ENCODE results near the gene PLEKHA8.

The PLEKHA8 gene

DNA sequence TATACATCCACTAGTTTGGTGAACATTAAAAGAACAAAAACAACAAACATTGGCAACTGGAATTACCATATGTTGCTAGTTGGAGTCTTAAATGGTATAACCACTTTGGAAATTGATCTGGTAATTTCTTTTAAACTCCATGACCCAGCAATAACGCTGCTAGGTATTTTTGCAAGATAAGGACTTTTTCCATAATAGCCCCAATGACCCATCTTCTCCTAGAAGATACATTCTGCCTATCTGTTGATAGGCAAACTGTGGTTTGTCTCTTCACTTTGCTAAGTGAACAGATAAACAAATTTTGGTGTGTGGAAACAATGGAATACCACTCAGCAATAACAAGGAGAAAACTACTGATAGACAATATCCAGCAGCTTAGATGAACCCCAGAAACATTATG is 75.9 kb downstream of the PLEKHA8 start:
- no peak for DNase-seq (ENCODE audit: low read depth)

DNA sequence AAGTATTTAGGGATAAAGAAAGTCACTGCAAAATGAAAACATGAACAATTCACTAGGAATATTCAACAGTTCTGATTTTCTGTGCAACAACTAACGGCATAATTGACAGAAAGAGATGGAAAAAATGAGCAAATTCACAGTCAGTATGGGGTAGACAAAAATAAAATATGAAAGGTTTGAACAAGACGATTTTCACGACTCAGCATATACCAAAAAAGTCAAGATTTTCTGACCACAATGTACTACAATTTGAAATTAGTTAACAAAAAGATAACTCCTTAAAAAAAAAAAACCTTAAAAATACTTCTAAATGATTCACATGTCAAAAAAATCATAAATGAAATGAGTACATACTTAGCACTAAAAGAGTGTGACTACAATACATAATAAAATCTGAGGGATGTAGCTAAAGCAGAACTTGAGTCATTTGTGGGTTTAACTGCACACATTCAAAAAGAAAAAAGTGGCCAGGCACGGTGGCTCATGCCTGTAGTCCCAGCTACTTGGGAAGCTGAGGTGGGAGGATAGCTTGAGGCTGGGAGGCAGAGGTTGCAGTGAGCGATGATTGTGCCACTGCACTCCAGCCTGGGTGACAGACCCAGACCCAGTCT is 84.0 kb downstream of the PLEKHA8 start:
- no peak for DNase-seq (ENCODE audit: low read depth)
- TF ChIP-seq, protein P1, sequence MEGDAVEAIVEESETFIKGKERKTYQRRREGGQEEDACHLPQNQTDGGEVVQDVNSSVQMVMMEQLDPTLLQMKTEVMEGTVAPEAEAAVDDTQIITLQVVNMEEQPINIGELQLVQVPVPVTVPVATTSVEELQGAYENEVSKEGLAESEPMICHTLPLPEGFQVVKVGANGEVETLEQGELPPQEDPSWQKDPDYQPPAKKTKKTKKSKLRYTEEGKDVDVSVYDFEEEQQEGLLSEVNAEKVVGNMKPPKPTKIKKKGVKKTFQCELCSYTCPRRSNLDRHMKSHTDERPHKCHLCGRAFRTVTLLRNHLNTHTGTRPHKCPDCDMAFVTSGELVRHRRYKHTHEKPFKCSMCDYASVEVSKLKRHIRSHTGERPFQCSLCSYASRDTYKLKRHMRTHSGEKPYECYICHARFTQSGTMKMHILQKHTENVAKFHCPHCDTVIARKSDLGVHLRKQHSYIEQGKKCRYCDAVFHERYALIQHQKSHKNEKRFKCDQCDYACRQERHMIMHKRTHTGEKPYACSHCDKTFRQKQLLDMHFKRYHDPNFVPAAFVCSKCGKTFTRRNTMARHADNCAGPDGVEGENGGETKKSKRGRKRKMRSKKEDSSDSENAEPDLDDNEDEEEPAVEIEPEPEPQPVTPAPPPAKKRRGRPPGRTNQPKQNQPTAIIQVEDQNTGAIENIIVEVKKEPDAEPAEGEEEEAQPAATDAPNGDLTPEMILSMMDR (IDR thresholded peaks at IDR 0.05; ENCODE audit: control insufficient read depth, extremely low read depth, insufficient read depth), result no peak
- H3K4me3 ChIP-seq (ENCODE audit: low read depth, low read length), result no peak overlapping the region

More for the DNA sequence above, 75.9 kb downstream of the PLEKHA8 start:
- H3K4me3 ChIP-seq (ENCODE audit: low read depth, low read length), result no peak overlapping the region
- TF ChIP-seq, protein P1 (IDR thresholded peaks at IDR 0.05; ENCODE audit: control insufficient read depth, extremely low read depth, insufficient read depth), result no peak

DNA sequence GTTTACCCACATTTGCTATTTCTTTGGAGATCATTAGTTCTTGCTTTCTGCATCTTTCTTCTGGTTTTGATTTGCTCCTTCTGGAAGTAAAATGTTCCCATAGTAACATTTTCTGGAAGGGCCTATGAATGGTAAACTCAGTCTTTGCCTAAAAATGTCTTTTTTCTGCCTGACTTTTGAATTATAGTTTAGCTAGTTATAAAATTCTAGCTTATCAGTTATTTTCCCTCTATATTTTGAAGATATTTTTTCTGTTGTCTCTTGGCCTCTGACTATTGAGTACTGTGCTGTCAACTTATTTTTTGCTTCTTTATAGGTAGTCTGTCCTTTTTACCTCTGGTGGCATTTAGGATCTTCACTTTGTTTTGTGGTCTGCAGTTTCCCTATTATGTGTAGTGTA is 84.9 kb downstream of the PLEKHA8 start:
- H3K4me3 ChIP-seq (ENCODE audit: low read depth, low read length), result no peak overlapping the region
- no peak for DNase-seq (ENCODE audit: low read depth)
- TF ChIP-seq, protein P1 (IDR thresholded peaks at IDR 0.05; ENCODE audit: control insufficient read depth, extremely low read depth, insufficient read depth), result no peak

DNA sequence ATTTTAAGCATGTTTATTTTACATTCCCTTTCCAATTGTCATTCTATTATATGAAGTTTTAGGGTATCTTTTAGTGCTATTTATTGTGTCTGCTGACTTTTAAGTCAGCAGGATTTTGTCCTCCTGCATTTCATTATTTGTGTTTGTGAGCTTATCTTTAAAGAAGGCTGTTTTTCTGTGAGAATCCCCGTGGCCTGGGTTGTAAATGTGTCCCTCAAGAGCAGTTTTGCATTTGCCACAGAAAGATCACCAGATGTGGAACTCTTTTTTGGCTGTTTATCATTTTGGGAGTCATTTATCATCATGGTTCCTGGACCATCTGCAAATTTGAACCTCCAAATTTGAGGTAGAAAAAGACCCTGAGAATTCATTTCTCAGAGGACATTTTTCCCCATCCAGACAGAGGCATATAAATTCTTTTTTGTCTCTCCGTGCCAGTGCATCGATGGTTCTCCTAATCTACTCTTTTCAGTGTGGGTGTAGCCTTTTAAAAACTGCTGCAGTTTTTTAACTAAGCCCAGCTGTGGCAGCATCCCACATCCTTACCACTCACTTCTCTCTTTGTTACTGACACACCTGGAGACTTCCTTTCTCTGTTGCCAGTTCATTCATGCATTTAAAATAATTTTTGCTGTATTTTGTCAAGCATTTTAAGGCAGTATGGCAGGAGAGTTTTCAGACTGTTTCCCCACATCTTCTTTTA is 86.5 kb downstream of the PLEKHA8 start:
- H3K4me3 ChIP-seq (ENCODE audit: low read depth, low read length), result no peak overlapping the region
- TF ChIP-seq, protein P1 (IDR thresholded peaks at IDR 0.05; ENCODE audit: control insufficient read depth, extremely low read depth, insufficient read depth), result no peak
- no peak for DNase-seq (ENCODE audit: low read depth)

DNA sequence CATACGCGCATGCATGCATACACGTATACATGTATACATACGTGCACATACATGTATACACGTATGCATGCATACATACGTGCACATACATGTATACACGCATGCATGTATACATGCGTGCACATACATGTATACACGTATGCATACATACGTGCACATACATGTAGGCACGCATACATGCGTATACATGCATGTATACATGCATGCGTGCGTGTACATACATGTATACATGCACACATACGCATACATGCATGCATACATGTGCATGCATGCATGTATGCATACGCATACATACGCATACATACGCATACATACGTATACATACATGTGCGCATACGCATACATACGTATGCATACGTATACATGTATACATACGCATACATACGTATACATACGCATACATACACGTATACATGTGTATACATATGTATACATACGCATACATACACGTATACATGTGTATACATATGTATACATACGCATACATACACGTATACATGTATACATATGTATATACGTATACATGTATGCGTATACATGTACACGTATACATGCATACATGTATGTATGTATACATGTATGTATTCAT is 87.6 kb downstream of the PLEKHA8 start:
- H3K4me3 ChIP-seq (ENCODE audit: low read depth, low read length), result no peak overlapping the region
- TF ChIP-seq, protein P1 (IDR thresholded peaks at IDR 0.05; ENCODE audit: control insufficient read depth, extremely low read depth, insufficient read depth), result no peak

DNA sequence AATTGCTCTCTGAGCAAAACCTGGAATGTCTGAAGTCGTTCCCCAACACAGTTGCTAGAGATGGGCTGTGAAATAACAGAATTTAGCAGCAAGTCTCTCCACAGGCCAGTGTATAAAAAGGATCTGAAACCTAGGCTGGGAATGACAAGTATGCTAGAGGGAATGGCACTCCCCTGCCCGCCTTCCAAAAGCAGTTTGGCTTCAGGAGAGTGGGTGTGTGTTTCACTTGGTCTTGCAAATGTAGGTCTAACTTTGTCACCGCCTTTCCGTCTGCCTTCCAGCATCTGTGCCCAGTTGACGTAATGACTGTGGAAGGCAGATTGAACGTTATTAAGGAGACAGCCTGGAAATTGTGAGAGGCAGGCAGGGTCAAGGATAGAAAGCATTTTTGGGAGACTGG is 88.6 kb downstream of the PLEKHA8 start:
- DNase-seq (ENCODE audit: low read depth), result no peak
- no peak overlapping the region for H3K4me3 ChIP-seq (ENCODE audit: low read depth, low read length)
- TF ChIP-seq, protein P1 (IDR thresholded peaks at IDR 0.05; ENCODE audit: control insufficient read depth, extremely low read depth, insufficient read depth), result no peak

More for the DNA sequence above, 87.6 kb downstream of the PLEKHA8 start:
- DNase-seq (ENCODE audit: low read depth), result no peak
